Measurements from ENCODE around the gene SPESP1.

DNA sequence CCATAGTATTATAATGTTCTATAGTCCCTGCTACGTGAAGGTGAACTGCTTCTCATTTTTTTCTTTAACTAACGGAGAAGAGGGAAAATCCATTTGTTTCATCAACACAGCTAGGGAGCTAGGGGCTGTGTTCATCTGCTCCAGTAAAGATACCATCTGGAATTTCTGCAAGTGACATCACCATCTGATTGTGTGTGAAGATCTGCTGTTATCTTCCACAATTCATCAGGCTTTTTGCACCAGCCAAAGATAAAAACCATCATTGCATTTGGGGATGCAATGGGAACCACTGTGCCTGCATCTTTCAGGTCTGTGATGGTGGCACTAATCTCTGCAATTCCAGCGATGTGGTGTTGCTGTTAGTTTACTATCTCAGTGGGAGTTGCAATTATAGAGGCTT is 48.7 kb downstream of the SPESP1 start:
- TF ChIP-seq CTCF (optimal IDR thresholded peaks at IDR 0.05 in 1 of 3, IDR thresholded peaks at IDR 0.05 in 1 of 3, conservative IDR thresholded peaks at IDR 0.05 in 1 of 3; ENCODE audit: extremely low read depth in 1 of 3, insufficient read depth in 2 of 3, low read length in 3 of 3), result no peak
- TF ChIP-seq EZH2 (IDR thresholded peaks at IDR 0.05; ENCODE audit: low read length), result no peak

Measured in keratinocyte (primary cell).